DND-41 (cell line): ENCODE data around the gene IRGC.

Experiments
- ATAC-seq: fragments of 200-7000 bp; cut with Tn5 transposase; 3 replicates; pipeline ENCODE4 v1.9.1; 2021; ENCODE audit warnings: low read depth; ENCODE audit not compliant: insufficient read depth
- DNase-seq: peaks from one replicate; pipeline ENCODE4 v3.0.0-alpha.2; 2020
- H2AFZ ChIP-seq: 2 replicates; pipeline ENCODE4 v1.6.0; 2012; ENCODE audit warnings: low read depth, low read length
- H3K27ac ChIP-seq: 2 replicates; pipeline ENCODE4 v1.5.1; 2012; ENCODE audit warnings: low read length, inconsistent platforms
- H3K27me3 ChIP-seq: fragments of 200-600 bp; sonication (generic); 2 replicates; pipeline ENCODE4 v1.6.0; 2012; ENCODE audit warnings: low read length, mild to moderate bottlenecking, inconsistent platforms; ENCODE audit not compliant: insufficient read depth, poor library complexity
- H3K36me3 ChIP-seq: 2 replicates; pipeline ENCODE4 v1.5.1; 2012; ENCODE audit warnings: low read length, inconsistent platforms; ENCODE audit not compliant: insufficient read depth
- H3K4me1 ChIP-seq: 2 replicates; pipeline ENCODE4 v1.5.1; 2012; ENCODE audit warnings: mild to moderate bottlenecking, low read length; ENCODE audit not compliant: insufficient read depth
- H3K4me2 ChIP-seq: 2 replicates; pipeline ENCODE4 v1.6.0; 2012; ENCODE audit warnings: mild to moderate bottlenecking, moderate library complexity, low read length, inconsistent platforms; ENCODE audit not compliant: insufficient read depth
- H3K4me3 ChIP-seq, 2 experiments: fragments of 200-600 bp in 1 of 2; shearing (Covaris generic) in 1 of 2; 2 replicates each; pipeline ENCODE4 v1.5.1; 2012 to 2016; ENCODE audit warnings: inconsistent platforms in 2 of 2, low read length in 2 of 2, mild to moderate bottlenecking in 2 of 2, low read depth in 1 of 2, moderate library complexity in 1 of 2
- H3K79me2 ChIP-seq: 2 replicates; pipeline ENCODE4 v1.6.0; 2012; ENCODE audit warnings: low read length, inconsistent platforms; ENCODE audit not compliant: insufficient read depth
- H3K9ac ChIP-seq: 2 replicates; pipeline ENCODE4 v1.6.0; 2012; ENCODE audit warnings: low read depth, mild to moderate bottlenecking, inconsistent platforms, low read length, moderate library complexity
- H3K9me3 ChIP-seq: 2 replicates; pipeline ENCODE4 v1.5.1; 2012; ENCODE audit warnings: low read length, moderate library complexity, mild to moderate bottlenecking, inconsistent platforms; ENCODE audit not compliant: insufficient read depth, severe bottlenecking
- H4K20me1 ChIP-seq: 2 replicates; pipeline ENCODE4 v1.6.0; 2012; ENCODE audit warnings: low read length; ENCODE audit not compliant: insufficient read depth
- CTCF ChIP-seq: IDR thresholded peaks from 2 replicates; pipeline ENCODE4 v1.5.1; 2012; ENCODE audit warnings: borderline replicate concordance, low read length, moderate library complexity, mild to moderate bottlenecking; ENCODE audit not compliant: poor library complexity, severe bottlenecking; ENCODE audit errors: extremely low read depth
- EZH2 ChIP-seq: IDR thresholded peaks from 3 replicates; pipeline ENCODE4 v1.6.1; 2012; ENCODE audit warnings: borderline replicate concordance, low read depth, mild to moderate bottlenecking, moderate library complexity, low read length, inconsistent platforms; ENCODE audit not compliant: severe bottlenecking

IRGC gene

GRCh38 chr19:43688059-43688701 lies 27.7 kb upstream of the IRGC start:
- H3K4me2 ChIP-seq = no peak overlapping the region
- TF ChIP-seq CTCF (no peak), EZH2 (no peak)
- ATAC-seq = no peak
- no peak overlapping the region for H3K27ac ChIP-seq
- H3K4me3 ChIP-seq = no peak overlapping the region
- H3K4me1 ChIP-seq = no peaks in the 10 kb centered on the region
- H3K9ac ChIP-seq = no peak overlapping the region
- H4K20me1 ChIP-seq = no peaks in the 10 kb centered on the region
- H3K27me3 ChIP-seq = no peaks in the 10 kb centered on the region
- no peak for DNase-seq
- H3K36me3 ChIP-seq = no peaks in the 10 kb centered on the region
- H2AFZ ChIP-seq = no peak overlapping the region
- H3K9me3 ChIP-seq = peaks cover 11% of the 10 kb centered on the region
- H3K79me2 ChIP-seq = no peaks in the 10 kb centered on the region

GRCh38 chr19:43690444-43690843 lies 25.4 kb upstream of the IRGC start:
- Histone ChIP-seq H3K36me3 (no peaks in the 10 kb centered on the region), H3K9me3 (peaks cover 11% of the 10 kb centered on the region), H3K4me3 (no peak overlapping the region), H3K9ac (no peak overlapping the region), H3K4me2 (no peak overlapping the region), H4K20me1 (no peaks in the 10 kb centered on the region), H3K27me3 (peaks cover 4% of the 10 kb centered on the region), H2AFZ (no peak overlapping the region), H3K4me1 (no peaks in the 10 kb centered on the region), H3K79me2 (no peaks in the 10 kb centered on the region), H3K27ac (no peak overlapping the region)
- TF ChIP-seq EZH2 = no peak
- no peak for TF ChIP-seq CTCF
- ATAC-seq (no peak), DNase-seq (no peak)

GRCh38 chr19:43690890-43691289 lies 25.0 kb upstream of the IRGC start:
- Histone ChIP-seq H3K4me3 (no peak overlapping the region), H3K4me2 (no peak overlapping the region), H3K79me2 (no peaks in the 10 kb centered on the region), H3K4me1 (no peaks in the 10 kb centered on the region), H3K27me3 (peaks cover 4% of the 10 kb centered on the region), H4K20me1 (no peaks in the 10 kb centered on the region), H2AFZ (no peak overlapping the region), H3K27ac (no peak overlapping the region), H3K36me3 (no peaks in the 10 kb centered on the region), H3K9ac (no peak overlapping the region), H3K9me3 (peaks cover 11% of the 10 kb centered on the region)
- no peak for TF ChIP-seq CTCF
- no peak for TF ChIP-seq EZH2
- DNase-seq (no peak), ATAC-seq (no peak)
